ENCODE results near the gene PAK5. TPM values are rescaled to one million over a fixed set of nuclear protein-coding genes. Genes with fewer than 3 reads are reported as not detected.

PAK5 gene
- total and polyA plus RNA-seq, 2 donors (not counting 1 experiment from before 2014, with no cell fraction given) = not detected

DNA sequence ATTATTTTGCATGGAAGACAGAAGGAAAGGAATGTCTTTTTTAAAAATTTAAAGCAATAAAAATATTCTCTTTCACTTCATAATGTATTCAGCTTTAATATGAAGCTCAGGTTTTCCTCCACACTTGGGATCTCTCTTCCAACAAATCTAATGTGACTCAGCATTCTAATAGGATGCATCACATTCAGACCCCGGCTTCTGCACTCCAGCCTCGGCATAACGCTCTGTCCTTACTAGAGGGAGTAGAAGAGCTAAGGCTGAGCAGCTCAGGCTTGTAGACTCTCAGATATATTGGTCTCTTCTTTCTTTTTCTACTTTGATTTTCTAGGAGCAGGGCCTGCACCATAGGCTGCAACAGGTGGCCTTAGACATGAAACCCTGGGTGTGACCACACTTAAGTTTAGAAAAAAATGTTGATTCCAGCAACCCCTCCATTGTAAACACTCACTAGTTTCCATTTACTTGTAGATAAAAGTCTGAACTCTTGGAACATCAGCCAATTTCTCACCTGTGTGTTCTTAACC is 161.7 kb downstream of the PAK5 start:
- DNase-seq = no peak
- no CpG with 5 or more reads among the region's 3 CpGs for WGBS (ENCODE audit: insufficient coverage)
- ATAC-seq (ENCODE audit: low read depth) = no peak

GRCh38 chr20:9672981-9673380 is 165.9 kb downstream of the PAK5 start:
- H3K79me2 ChIP-seq (ENCODE audit: control insufficient read depth, insufficient read depth, low read length) = no peaks in the 10 kb centered on the region
- ChIA-PET POLR2A (no interaction called here), CTCF (no interaction called here)
- ATAC-seq (ENCODE audit: low read depth) = no peak
- H3K27me3 ChIP-seq (replicated peaks in 1 of 4; ENCODE audit: control extremely low read depth in 1 of 4, control insufficient read depth in 3 of 4, insufficient read depth in 4 of 4, low read length in 3 of 4) = no peaks in the 10 kb centered on the region
- no peaks in the 10 kb centered on the region for H4K20me1 ChIP-seq (ENCODE audit: control insufficient read depth, insufficient read depth, low read length, poor library complexity, severe bottlenecking)
- no peaks in the 10 kb centered on the region for H3K36me3 ChIP-seq (replicated peaks in 1 of 2; ENCODE audit: control extremely low read depth in 1 of 2, control insufficient read depth in 1 of 2, extremely low read depth in 1 of 2, insufficient read depth in 2 of 2, low read length in 1 of 2)
- intact Hi-C loops (cut with micrococcal nuclease) = no loop called here
- H3K4me1 Mint-ChIP-seq = no peaks in the 10 kb centered on the region
- H3K9me3 Mint-ChIP-seq (ENCODE audit: insufficient read depth) = no peaks in the 10 kb centered on the region
- H3K4me2 ChIP-seq (replicated peaks; ENCODE audit: low read depth, low read length, poor library complexity, severe bottlenecking) = no peak overlapping the region
- no peak overlapping the region for H3K4me3 Mint-ChIP-seq
- H3K4me1 ChIP-seq (ENCODE audit: control insufficient read depth in 2 of 2, insufficient read depth in 2 of 2, low read length in 2 of 2) = no peaks in the 10 kb centered on the region
- no peak for DNase-seq
- TF ChIP-seq EZH2 (IDR thresholded peaks at IDR 0.05; ENCODE audit: borderline replicate concordance, insufficient read depth, low read depth, low read length, poor library complexity, severe bottlenecking) = no peak
- TF ChIP-seq CTCF (IDR thresholded peaks at IDR 0.05) = no peak
- no peak overlapping the region for H2AFZ ChIP-seq (ENCODE audit: insufficient read depth, low read depth, low read length, poor library complexity, severe bottlenecking)
- no peaks in the 10 kb centered on the region for H3K9me3 ChIP-seq (ENCODE audit: control extremely low read depth in 1 of 3, control insufficient read depth in 2 of 3, insufficient read depth in 1 of 3, low read length in 2 of 3)
- H3K27me3 Mint-ChIP-seq = no peaks in the 10 kb centered on the region
- no peak overlapping the region for H3K27ac Mint-ChIP-seq
- no peak overlapping the region for H3K4me3 ChIP-seq (ENCODE audit: control extremely low read depth in 1 of 5, extremely low read depth in 1 of 5, insufficient read depth in 1 of 5, low read depth in 2 of 5, low read length in 4 of 5)
- no peak overlapping the region for H3K27ac ChIP-seq (ENCODE audit: low read length in 2 of 2)
- no peak overlapping the region for H3K9ac ChIP-seq (ENCODE audit: low read length)

More for the DNA sequence above, 161.7 kb downstream of the PAK5 start:
- H3K4me3 Mint-ChIP-seq = no peak overlapping the region
- intact Hi-C loops (cut with micrococcal nuclease) = no loop called here
- no peak for TF ChIP-seq CTCF (IDR thresholded peaks at IDR 0.05)
- no peak for TF ChIP-seq EZH2 (IDR thresholded peaks at IDR 0.05; ENCODE audit: borderline replicate concordance, insufficient read depth, low read depth, low read length, poor library complexity, severe bottlenecking)
- Histone ChIP-seq H3K27ac (ENCODE audit: low read length in 2 of 2) (no peak overlapping the region), H3K9ac (ENCODE audit: low read length) (no peak overlapping the region), H3K27me3 (replicated peaks in 1 of 4; ENCODE audit: control extremely low read depth in 1 of 4, control insufficient read depth in 3 of 4, insufficient read depth in 4 of 4, low read length in 3 of 4) (no peaks in the 10 kb centered on the region), H4K20me1 (ENCODE audit: control insufficient read depth, insufficient read depth, low read length, poor library complexity, severe bottlenecking) (no peaks in the 10 kb centered on the region), H3K4me3 (ENCODE audit: control extremely low read depth in 1 of 5, extremely low read depth in 1 of 5, insufficient read depth in 1 of 5, low read depth in 2 of 5, low read length in 4 of 5) (no peak overlapping the region), H3K79me2 (ENCODE audit: control insufficient read depth, insufficient read depth, low read length) (no peaks in the 10 kb centered on the region), H3K9me3 (ENCODE audit: control extremely low read depth in 1 of 3, control insufficient read depth in 2 of 3, insufficient read depth in 1 of 3, low read length in 2 of 3) (no peaks in the 10 kb centered on the region), H3K4me2 (replicated peaks; ENCODE audit: low read depth, low read length, poor library complexity, severe bottlenecking) (no peak overlapping the region), H2AFZ (ENCODE audit: insufficient read depth, low read depth, low read length, poor library complexity, severe bottlenecking) (no peak overlapping the region), H3K4me1 (ENCODE audit: control insufficient read depth in 2 of 2, insufficient read depth in 2 of 2, low read length in 2 of 2) (no peaks in the 10 kb centered on the region), H3K36me3 (replicated peaks in 1 of 2; ENCODE audit: control extremely low read depth in 1 of 2, control insufficient read depth in 1 of 2, extremely low read depth in 1 of 2, insufficient read depth in 2 of 2, low read length in 1 of 2) (no peaks in the 10 kb centered on the region)
- H3K4me1 Mint-ChIP-seq = no peaks in the 10 kb centered on the region
- POLR2A ChIA-PET = no interaction called here
- H3K27me3 Mint-ChIP-seq = peaks cover 3% of the 10 kb centered on the region
- H3K9me3 Mint-ChIP-seq (ENCODE audit: insufficient read depth) = no peaks in the 10 kb centered on the region
- CTCF ChIA-PET = no interaction called here
- H3K27ac Mint-ChIP-seq = no peak overlapping the region

All from B cell (primary cell).